ENCODE data around the gene NUP85. TPM values are rescaled to one million over a fixed set of nuclear protein-coding genes. Genes with fewer than 3 reads are reported as not detected.
A peak's percentile ranks its signal among the peaks of the same experiment; 100 is the strongest.
"Not testable (repeated sequence)": the region's sequence is repeated elsewhere in the genome, so short reads cannot be mapped to it uniquely, and the experiment has no call there.

The NUP85 gene
- polyA plus RNA-seq, 10 donors: 32.9 to 62.6 (median 42.9) TPM

DNA sequence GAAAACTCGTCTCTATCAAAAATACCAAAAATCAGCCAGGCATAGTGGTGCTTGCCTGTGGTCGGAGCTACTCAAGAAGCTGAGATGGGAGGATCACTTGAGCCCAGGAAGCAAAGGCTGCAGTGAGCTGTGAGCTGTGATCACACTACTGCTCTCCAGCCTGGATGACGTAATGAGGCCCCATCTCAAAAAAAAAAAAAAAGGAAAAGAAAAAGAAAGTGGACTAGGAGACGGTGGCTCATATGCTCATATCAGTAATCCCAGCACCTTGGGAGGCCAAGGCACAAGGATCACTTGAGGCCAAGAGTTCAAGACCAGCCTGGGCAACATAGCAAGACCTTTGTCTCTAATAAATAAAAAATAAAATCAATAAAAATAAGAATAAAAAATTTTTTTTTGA is 13.9 kb upstream of the NUP85 start:
- peak in 1 of 3 donors; percentile 26 for DNase-seq

DNA sequence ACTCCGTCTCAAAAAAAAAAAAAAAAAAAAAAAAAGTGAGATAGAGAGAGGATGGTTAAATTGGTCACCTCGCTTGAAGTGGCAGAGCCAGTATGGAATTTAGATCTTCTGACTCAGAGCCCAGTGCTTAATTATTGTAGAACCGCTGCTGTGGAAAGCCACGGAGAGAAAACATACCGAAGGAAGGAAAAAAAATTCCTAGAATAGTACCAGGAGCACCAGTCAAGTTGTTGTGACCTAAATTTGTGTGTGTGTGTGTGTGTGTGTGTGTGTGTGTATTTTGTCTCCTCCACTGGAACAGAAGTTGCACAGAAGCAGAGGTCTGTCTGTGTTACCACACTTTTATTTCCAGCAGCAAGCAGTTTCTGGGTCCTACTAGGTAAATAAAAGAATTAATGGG is 10.6 kb upstream of the NUP85 start:
- DNase-seq: no peak

DNA sequence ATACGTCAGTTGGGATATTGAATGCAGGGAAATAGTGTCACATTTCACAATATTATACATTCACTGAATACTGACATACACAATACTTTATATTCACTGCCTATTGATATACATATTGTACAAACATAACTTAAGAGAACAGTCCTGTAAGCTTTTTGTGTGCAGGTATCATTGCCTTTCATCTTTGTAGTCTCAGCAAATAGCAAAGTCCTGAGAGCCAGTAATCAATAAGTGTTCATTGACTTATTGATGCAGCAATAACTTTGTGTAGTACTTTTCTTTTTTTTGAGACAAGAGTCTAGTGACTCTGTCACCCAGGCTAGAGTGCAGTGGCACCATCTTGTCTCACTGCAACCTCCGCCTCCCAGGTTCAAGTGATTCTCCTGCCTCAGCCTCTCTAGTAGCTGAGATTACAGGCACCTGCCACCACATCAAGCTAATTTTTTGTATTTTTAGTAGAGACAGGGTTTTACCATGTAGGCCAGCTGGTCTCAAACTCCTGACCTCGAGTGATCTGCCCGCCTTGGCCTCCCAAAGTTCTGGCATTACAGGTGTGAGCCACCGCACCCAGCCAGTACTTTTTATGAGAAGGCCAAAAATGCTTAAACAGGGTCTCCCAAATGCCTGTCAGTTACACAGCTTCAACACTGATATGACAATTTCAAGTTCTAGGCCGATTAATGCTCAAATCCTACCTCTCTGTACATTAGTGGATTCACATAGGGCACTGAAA is 5.4 kb upstream of the NUP85 start:
- DNase-seq: no peak

DNA sequence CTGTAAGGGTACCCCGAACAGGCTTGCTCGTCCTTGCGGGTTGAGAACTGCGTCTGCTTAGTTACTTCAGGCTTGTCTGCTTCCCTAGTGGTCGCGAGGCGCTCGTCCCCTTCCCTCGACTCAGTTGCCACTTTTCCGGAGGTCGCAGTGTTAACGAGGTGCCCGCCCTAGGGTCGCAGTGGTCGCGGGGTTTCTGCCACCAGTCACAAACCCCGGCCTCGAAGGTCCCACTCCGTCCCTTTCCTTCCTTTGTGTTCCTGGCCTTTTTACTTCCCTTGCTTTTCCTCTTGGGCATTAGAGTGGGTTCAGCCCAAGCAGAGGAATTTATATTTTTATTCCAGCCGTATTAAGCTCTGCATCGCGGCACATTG is 299 bp downstream of the NUP85 start:
- no peak for DNase-seq

DNA sequence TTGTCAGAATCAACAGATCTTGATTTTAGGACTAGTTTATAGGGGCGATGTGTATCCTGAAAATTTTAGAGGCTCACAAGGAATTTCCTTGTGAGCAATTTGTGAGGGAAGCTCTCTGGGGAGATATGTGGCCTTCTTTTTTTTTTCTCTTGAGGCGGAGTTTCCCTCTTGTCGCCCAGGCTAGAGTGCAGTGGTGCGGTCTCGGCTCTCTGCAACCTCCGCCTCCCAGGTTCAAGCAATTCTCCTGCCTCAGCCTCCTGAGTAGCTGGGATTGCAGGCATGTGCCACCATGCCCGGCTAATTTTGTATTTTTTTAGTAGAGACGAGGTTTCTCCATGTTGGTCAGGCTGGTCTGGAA is 1.6 kb downstream of the NUP85 start:
- not testable (repeated sequence) for DNase-seq

DNA sequence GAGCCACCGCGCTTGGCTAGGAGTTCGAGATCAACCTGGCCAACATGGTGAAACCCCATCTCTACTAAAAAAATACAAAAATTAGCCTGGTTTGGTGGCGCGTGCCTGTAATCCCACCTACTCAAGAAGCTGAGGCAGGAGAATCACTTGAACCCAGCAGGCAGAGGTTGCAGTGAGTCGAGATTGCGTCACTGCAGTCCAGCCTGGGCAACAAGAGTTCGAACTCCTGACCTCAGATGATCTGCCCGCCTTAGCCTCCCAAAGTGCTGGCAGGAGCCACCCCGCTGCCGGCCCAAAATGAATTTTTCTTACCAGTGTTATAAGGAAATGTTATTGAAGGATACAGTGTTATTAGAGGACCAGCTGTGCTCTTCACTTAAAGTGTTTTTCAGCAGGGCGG is 2.3 kb downstream of the NUP85 start:
- DNase-seq: no peak

DNA sequence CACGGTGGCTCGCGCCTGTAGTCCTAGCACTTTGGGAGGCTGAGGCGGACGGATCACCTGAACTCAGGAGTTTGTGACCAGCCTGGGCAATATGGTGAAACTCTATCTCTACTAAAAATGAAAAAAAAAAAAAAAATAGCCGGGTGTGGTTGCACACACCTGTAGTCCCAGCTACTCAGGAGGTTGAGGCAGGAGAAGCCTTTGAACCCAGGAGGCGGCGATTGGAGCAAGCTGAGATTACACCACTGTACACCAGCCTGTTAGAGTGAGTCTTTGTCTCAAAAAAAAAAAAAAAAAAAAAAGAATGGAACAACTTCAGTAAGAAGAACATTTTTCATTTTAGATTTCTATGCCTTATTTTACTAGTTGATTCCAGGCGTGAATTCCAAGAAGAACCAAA is 2.7 kb downstream of the NUP85 start:
- DNase-seq: no peak

DNA sequence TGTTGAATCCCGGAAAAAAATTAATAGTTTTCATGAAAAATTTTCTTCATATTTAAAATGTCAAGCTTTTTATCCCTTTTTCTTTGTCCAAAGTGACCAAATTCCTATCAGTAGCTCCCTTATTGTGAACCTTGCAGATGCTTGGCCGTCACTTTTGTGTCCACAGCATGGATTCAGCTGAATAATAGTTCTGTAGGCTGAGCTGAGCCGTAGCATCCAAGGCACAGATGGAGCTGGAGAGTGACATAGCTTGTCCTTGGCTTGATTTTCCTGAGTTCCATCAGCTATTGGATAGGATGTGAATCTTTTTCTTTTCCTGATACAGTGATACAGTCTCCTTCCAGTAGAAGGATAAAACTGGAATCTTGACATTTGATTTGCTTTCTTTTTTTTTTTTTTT is 3.6 kb downstream of the NUP85 start:
- DNase-seq: no peak

DNA sequence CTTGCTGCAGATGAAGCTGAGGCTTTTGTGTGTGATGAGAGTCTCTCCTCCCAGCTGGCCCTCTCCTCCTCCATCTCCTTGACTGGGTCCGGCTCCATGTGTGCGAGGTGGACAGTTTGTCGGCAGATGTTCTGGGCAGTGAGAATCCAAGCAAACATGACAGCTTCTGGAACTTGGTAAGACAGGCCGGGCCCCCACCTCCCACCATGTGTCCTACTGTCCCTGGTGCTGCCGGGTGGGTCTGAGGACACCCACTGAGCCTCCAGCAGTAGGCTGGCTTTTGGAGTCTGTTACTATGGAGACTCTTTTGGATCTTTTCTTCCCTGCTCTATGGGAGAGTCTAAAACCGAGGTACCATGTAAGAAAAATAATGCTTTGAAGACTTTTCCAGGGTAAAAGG is 12.7 kb downstream of the NUP85 start:
- no peak for DNase-seq

DNA sequence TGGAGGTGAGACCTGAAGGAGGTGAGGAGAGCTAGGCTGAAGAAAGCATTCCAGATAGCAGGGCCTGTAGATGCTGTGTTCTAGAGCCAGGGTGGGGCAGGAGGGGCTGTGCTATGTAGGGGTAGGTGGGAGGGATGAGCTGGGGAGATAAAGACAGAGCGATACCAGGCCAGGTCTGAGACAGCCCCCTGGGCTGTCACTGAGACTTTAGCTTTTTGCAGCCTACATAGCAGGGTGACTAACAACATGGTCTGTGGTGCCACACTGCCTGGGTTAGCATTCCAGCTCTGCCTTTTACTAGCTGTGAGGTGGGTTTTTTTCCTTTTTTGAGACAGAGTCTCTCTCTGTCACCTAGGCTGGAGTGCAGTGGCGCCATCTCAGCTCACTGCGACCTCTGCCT is 14.3 kb downstream of the NUP85 start:
- no peak for DNase-seq

DNA sequence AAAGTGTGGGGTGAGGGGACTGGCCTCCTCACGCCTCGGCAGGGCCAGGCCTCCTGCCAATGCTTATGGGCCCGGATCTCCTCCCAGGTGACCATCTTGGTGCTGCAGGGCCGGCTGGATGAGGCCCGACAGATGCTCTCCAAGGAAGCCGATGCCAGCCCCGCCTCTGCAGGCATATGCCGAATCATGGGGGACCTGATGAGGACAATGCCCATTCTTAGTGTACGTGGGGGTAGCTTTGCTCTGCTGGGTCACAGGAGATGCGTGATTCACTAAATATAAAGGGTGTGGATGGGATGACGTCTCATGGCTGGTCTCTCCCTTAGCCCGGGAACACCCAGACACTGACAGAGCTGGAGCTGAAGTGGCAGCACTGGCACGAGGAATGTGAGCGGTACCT is 19.5 kb downstream of the NUP85 start:
- no peak for DNase-seq

DNA sequence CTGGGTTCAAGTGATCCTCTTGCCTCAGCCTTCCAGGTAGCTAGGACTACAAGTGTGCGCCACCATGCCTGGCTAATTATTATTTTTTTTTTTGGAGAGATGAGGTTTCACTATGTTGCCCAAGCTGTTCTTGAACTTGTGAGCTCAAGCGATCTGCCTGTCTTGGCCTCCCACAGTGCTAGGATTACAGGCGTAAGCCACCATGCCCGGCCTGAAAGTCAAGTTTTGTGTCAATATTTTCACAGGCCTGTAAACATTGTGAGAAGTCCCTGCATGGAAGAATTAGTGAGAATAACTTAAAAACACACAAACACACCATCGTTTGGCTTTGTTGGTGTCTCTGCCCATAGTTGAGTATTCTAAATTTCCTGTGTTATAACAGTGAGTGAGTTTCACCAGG is 22.2 kb downstream of the NUP85 start:
- DNase-seq: no peak

DNA sequence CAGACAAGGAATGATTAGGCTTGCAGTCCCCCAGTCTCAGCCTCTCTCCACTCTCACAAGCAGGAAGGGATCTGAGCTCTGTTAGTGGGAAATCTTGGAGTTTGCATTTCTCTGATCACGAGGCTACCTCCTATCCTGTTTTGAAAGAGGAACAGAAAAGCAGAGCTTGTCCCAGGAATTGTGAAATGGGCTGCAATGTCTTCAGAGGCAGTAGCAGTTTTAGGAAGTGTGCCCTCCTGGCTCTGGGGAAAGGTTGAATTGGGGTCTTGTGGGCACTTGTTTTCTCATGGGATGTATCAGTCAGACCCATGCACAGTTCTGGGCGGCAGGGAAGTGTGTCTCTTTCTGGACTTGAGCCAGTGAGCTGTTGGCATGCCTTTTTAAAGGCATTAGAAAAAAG is 22.8 kb downstream of the NUP85 start:
- DNase-seq: no peak

DNA sequence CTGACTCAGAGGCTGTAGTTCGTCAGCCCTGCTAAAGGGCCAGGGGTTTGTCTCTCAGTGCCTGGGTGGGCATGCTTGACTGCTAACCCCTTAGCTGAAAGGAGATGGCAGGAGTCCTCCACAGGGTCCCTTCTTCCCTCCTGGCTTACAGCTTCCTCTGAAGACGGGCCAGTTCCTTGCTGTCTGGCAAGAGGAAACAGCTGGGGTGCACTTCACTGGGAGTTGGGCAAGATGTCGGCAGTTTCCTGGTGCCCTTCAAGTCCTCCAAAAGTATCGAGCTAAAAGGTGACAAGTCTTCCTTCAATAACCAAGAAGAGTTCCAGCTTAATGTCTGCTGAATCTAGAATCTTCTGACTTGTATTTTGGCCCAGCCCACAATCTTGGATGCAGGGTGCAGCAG is 23.4 kb downstream of the NUP85 start:
- DNase-seq: no peak

DNA sequence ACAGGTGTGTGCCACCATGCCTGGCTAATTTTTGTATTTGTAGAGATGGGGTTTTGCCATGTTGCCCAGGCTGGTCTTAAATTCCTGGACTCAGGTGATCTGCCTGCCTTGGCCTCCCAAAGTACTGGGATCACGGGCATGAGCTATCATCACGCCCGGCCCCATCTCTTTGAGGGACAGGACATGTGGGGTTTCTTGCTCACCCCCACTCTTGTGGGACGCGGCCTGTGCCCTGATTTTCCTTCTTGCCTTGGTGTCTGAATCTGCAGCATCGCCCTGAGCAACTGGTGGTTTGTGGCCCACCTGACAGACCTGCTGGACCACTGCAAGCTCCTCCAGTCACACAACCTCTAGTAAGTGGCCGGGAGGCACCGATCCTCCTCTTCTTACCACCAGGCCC is 25.6 kb downstream of the NUP85 start:
- DNase-seq: no peak

DNA sequence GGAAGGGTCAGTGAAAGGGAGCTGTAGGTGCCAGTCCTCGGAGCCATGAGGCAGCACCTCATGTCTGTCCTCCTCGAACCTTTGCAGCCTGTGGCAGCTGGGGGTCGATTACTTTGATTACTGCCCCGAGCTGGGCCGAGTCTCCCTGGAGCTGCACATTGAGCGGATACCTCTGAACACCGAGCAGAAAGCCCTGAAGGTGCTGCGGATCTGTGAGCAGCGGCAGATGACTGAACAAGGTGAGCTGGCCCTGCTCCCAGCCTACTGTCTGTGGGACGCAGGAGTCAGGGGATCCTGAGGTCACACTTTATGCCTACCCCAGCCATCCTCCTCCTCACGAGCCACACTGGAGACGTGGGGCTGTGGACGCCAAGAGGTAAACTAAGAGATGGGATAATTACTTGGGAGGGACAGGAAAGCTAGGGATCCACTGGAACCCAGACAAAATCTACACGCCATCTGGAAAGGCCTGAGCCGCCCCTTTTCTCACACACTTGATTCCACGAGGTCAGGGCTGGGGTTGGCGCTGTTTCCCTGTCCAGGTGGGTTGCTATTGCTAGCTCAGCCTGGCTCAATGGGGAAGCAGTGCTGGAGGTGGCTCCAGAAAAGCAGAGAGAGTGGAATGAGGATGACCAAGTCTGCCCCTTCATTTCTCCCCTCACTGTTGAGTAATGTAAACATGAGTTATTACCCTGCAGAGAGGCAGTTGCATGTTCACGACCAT is 26.4 kb downstream of the NUP85 start:
- no peak for DNase-seq

DNA sequence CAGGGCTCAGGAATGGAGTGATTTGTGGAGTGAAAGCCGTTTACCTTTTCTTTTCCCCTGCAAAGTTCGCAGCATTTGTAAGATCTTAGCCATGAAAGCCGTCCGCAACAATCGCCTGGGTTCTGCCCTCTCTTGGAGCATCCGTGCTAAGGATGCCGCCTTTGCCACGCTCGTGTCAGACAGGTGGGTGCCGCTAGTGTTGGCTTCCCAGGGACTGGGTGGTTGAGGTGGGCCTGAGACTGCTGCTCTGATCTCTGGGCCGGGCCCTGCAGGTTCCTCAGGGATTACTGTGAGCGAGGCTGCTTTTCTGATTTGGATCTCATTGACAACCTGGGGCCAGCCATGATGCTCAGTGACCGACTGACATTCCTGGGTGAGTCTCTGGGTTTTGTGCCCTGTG is 27.3 kb downstream of the NUP85 start:
- DNase-seq: no peak

DNA sequence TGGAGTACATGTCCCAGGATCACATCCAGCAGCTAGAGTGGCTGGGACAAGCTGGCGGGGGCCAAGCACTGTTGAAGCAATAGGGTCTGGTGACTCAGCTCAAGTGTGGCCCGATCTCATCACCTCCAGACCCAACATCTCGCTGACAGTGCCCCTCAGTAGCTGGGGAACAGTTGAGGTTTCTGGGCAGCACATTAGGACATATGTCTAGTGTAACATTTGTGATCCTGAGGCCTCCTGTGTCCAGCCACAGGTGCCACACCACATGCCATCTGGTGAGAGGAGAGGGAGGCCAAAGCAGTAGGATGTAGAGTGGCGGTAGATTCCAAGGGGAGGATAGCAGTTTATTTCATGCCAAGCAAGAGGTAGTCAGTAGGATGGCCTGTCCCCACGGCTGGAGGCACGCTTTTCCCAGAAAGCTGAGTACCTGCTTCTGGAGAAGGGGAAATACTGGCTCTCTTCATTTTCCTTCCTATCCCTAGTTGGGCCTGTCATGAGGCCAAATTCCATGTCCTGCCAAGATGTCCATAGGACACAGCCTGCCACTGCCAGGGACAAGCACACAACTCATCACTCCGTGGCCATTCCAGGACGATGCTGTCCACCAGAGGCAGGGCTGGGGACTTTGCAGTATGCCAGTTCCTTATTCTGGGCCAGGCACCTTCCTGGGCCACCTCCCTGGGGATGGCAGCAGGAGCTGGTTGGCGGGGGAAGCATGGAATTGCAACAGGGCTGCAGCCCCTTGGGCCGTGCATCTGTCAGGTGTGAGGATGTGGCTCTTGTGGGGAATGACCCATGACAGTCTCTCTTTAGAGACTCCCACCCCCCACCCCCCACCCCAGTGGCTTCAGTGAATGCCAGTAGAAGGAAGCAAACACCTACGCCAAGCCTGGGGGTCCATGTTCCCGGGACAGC is 31.9 kb downstream of the NUP85 start:
- DNase-seq: no peak

DNA sequence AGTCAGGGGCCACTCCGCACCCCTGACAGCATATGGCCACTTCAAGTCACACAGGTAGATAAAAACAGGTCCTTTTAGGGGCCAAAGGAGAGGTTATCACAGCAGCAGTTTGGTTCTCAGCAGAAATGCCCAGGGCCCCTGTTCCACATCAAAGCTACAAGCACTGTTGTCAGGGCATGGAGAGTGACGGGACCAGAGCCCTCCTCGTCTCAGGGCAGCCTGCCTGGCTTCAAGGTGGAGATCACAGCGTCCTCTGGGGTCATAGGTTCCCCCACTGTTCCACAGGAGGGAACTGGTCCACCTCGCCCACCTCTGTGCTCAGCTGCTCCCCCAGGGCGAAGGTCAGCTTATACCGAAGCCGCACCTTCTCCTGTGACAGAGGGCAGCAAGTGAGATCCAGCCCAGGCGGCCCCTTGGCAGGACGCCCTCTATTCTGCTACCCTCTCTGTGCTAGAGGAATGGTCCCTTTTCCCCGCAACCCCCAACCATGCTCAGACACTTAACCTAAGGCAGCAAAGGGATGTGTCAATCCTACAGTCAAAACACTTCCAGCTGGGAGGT is 32.6 kb downstream of the NUP85 start:
- no peak for DNase-seq

DNA sequence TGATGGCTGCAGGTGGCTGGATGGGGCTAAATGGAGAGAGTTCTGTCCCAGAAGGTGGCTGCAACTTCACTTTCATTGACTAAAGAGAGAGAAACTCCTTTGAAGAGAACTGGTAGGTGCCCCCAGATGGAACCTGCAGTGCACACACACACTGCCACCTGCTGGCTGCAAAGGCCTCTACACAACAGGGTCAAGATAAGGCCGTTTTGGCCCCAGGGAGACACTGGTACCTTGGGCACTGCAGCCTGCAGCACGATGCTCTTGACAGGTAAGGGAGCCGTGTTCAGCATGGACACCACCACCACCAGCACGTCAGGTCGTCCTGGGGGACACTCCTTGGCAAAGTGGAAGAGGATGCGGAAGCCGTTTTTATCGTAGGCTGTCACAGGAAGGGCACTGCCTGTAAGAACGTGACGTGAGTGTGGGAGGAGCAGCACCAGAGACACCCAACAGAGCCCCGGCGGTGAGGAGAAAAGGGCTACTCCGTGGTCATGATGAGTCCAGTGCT is 33.3 kb downstream of the NUP85 start:
- DNase-seq: peak in 1 of 3 donors; percentile 70

DNA sequence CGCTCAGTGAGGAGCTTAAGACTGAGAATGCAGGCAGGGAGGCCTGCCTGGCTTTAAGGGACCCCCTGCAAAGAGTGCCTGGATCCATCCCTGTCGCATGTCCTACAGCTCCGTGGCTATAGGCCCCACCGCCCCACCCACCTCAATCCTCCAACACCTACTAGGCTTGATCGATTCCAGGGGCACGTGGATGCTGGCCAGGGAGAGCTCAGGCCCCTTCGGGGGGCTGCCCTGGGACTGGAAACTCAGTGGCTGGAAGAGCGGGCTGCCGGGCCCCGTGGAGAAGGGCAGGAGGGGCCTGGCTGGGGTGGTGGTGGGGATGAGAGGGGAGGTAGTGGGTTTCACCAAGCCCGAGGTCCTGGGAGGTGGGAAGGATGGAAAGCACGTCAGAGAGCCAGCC is 33.7 kb downstream of the NUP85 start:
- DNase-seq: no peak

DNA sequence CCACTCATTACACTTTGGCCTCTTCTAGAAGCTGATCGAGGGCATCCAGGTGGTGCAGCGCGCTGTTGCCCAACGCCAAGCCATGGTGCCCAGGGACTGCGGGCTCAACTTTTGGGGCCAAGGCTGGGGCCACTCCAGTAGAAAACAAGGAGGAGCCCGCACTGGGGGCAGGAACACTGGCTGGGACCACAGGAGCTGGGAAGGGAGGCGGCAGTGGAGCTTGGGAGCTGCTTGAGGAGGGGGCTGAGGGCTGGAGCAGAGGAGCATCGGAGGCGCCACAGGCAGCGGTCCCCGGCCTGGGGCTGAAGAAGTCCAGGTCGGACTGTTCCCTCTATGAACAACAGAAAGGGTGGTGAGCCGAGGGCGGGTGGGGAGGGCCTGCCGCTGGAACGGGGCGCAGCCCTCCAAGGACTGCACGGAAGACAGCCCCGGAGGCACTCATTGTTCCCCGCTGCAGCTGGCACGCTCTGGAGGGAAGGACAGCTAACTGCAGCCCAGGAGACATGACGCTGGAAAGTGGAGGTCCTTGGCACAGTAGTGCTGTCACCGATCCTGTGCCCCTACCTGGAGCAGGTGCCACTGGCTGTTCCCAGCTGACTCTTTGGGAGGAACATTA is 34.4 kb downstream of the NUP85 start:
- no peak for DNase-seq

Measured in muscle of back (tissue), 11 donors.